NCI-H748 treated with DMSO at 0.1 percent for 48 hours (cell line): ENCODE measurements around the gene ARHGEF28.

Source experiments
- DNase-seq: peaks from one replicate; lab custom pipeline; 2025; lab: John Stamatoyannopoulos, UW

The ARHGEF28 gene

GRCh38 chr5:73853091-73853490, 227.1 kb downstream of the ARHGEF28 start:
- no peak for DNase-seq

- no peak for DNase-seq
These were observed 231.0 kb downstream of the ARHGEF28 start for GRCh38 chr5:73856997-73857396.

DNA sequence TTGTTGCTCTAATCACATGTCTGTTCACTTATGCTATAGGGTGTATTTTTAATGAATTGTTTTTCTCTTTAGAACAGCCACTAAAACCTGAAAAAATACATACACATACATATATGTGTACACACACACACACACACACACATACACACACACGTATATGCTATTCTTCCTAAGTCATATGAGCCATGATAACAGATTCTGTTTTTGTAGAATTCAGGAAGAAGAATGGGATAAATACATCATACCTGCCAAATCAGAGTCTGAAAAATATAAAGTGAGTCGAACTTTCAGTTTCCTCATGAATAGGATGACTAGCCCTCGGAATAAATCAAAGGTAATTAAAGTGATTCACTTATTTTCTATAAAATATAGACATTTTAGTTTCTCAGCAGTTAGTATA, 231.4 kb downstream of the ARHGEF28 start:
- no peak for DNase-seq

DNA sequence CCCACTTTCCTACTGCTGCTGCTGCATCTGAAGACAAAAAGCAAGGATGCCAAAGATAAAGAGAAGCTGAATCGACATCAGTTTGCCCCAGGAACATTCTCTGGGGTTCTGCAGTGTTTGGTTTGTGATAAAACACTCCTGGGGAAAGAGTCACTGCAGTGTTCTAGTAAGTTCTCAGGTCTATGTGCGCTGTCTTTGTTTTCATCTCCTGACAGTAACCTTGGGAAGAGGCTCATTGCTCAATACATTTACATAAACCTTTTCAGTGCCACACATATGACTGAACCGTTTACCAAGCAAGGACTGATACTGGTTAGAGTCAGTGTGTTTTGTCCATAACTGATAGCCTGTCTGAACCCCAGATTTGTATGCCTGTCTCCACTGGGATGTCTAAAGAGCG, 232.1 kb downstream of the ARHGEF28 start:
- DNase-seq, result no peak

DNA sequence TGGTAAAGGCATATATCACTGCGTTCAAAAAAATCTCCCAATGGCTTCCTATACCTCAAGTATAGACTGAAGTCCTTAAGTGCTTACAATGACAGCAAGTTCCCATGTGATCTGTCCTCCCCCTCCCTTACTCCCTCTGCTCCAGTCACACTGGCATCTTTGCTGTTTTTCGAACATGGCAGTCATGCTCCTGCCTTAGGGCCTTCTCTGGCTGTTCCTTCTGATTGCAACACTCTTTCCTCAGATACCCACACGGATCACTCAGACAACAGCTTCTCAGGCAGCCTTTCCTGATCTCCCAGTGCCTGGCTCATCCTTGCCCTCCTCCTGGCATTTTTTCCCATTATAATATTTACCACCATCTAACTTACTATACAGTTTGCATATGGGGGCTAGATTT, 232.8 kb downstream of the ARHGEF28 start:
- DNase-seq, result no peak

DNA sequence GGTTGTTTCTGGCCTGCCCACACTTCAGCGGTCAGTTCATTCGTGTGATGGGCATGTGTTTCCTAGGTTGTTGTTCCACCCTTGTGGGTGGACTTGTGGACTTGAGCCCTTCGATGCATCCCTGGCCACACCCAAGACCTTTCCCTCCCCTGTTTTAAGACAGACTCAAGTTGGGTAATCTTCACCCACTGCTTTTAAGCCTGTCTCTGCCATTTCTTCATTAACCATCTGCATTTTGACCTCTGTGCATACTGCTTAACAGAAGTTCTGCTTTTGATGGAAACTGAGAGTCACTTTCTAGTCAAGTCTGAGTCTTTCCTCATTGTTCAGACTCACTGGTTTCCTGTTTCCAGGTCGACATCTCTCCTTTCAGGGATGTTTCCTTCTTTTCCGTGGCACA, 233.7 kb downstream of the ARHGEF28 start:
- no peak for DNase-seq

DNA sequence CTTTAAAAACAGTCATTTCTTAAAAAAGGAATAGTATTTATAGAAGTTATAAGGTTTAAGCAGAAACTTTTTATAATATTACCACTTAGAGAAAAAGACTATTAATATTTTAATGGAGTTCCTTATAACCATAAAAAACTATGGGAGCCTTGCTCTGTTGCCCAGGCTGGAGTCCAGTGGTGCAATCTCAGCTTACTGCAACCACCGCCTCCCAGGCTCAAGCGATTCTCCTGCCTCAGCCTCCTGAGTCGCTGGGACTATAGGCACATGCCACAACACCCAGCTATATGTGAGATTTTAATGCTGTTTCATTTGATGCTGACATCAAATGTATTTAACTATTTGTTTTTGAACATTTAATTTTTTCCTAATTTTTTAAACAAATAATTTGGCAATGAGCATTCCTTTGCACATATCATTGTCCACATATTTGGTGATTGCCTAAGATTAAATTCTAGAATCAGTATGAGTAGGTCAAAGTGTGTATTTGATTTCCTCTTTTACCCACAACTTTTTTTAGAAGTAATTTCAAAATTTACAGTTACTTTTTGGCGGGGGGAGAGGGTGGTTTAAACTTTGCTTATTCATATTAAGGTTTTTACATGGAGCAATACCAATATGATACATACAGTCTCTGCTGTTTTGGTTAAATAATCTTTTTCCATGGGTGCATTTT, 235.5 kb downstream of the ARHGEF28 start:
- no peak for DNase-seq

GRCh38 chr5:73862796-73863195, 236.8 kb downstream of the ARHGEF28 start:
- no peak for DNase-seq

DNA sequence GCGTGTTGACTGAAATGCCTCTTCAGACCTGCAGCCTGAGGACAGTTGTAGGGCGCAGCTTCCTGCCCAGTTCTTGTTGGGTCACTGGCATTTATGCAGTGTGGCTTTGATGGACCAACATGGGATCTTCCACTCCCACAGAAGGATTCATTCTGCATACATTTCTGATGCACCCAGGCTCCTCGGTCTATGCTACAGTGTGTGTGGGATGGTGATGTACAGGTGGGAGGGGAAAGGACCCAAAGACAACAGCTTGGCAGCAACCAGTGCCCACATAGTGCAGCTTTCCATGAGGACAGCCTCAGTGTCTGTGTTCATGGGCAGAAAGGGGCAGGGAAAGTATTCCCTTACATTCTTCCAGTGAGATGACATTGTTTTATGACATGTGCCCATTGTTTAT, 237.9 kb downstream of the ARHGEF28 start:
- DNase-seq, result no peak

- DNase-seq, result no peak
These were observed 239.3 kb downstream of the ARHGEF28 start for GRCh38 chr5:73865315-73865714.

- no peak for DNase-seq
These were observed 241.6 kb downstream of the ARHGEF28 start for GRCh38 chr5:73867345-73868335.

DNA sequence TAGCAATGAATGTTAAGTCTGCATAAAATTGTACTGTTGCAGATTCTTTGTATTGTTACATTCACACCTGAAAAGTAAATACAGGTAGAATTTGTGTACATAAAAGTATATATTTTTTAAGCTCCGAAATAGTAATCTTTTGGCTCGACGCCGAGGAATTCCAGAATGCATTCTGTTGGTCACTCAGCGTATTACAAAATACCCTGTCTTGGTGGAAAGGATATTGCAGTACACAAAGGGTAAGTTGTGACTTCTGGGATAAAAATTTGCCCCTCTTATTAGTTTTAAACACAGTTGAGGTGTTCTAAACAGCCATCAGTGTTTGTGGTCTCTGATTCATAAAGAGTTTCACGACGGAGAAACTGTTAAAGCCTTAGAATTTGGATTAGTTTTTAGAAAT, 257.6 kb downstream of the ARHGEF28 start:
- no peak for DNase-seq

DNA sequence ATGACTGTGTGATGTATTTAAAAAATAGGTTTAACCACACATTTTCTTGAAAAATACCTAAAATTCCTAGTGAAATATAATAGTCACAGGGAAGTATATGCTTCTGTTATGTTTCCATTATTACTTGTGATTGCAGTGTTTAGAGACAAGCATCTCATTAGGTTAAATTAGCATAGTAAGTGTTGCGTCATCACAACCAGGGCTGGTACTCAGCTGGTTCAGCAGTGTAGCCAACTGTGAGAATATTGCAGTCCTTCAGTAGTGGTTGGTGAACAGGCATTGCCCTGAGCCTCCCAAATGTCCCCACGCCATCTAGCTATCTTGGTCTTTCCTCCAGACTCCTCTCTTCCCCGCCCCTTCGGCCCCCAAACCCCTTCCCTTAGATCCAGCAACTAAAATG, 261.7 kb downstream of the ARHGEF28 start:
- no peak for DNase-seq

- no peak for DNase-seq
These were observed 264.6 kb downstream of the ARHGEF28 start for GRCh38 chr5:73890569-73890968.

- no peak for DNase-seq
These were observed 266.2 kb downstream of the ARHGEF28 start for GRCh38 chr5:73892218-73892617.

- DNase-seq, result no peak
These were observed 266.8 kb downstream of the ARHGEF28 start for GRCh38 chr5:73892806-73893205.

DNA sequence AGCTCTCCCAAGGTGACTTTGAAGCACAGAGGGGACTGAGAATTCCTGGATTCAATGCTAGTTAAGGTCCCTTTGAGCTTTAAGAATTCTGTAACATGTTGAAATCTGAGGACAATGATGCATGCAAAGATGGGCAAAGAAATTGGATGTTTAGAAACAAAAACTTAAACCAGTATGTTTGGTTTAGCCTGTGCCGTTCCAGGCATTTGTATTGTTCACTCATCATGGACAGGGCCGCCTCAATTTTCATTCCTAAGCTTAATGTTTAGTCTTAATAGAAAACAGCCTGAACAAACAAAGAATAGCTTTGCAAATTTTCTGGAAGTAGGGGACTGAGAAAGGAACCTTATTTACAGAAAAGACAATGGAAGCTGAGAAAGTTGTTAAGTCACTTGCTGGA, 267.8 kb downstream of the ARHGEF28 start:
- no peak for DNase-seq

DNA sequence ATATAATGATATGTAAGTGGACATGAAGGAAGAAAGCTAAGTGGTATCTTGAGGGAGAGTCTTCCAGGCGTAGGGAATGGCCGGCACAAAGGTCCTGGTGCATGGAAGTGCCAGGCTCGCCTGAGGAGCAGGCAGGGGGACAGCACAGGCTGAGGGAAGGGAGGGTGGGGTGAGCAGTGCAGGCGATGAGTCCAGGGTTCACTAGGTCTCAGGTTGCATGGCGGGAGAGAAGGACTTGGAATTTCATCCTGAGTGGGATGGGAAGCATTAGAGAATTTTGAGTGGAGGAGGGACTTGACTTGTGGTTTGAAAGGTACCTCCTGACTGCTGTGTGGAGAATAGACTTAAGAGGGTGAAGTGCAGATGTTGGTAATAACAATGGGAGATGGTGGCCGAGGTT, 268.9 kb downstream of the ARHGEF28 start:
- DNase-seq, result no peak

- DNase-seq, result no peak
These were observed 269.5 kb downstream of the ARHGEF28 start for GRCh38 chr5:73895471-73895870.

DNA sequence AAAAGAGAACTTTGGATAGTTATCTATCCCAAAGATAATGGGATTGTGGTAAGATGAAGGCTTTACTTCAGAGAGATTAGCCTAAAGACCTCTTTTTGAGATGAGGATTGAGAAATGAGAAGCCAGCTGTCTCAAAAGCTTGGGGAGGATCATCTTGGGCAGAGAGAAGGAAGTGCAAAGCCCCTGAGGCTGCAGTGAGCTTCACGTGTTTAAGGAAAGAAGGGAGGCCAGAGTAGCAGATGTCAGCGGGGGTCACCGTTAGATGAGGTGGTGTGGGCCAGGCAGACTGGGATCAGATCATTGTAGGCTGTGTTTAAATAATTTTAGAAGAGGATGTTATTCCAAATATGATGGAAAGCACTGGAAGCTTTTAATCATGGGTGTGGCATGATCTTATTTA, 270.1 kb downstream of the ARHGEF28 start:
- DNase-seq, result no peak

DNA sequence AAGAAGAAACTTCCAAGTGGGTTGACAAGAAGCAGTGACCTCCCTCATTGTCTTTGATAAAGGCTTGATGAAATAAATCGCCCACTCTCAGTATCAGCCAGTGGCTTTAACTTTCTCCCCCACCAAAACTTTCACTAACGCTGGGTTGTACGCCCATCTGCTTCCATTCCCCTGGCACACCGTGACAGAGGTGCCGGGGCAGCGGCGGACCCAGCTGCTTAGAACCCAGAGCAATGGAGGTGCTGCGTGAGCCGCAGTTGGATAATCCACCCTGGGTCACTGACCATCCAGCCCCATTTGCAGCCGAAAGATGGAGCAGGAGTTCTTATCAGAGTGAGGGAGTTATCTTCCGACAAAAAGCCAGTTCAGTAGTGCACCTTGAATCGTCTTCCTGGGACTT, 270.7 kb downstream of the ARHGEF28 start:
- DNase-seq, result no peak

DNA sequence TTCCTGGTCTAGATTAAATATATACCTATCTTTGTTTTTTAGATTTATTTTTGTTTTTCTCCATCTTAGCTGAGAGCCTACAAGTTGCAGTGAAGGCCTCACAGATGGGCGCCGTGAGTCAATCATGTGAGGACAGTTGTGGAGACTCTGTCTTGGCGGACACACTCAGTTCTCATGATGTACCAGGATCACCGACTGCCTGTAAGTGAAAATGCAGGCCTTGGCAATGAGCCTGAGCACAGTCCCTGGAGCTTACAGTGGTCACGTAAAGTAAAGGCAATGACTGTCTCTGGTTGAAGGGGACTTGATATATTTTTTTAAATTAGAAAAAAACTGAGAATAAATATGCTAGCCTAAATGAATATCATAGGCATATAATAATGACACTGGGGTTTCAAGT, 271.9 kb downstream of the ARHGEF28 start:
- DNase-seq, result no peak

GRCh38 chr5:73899055-73899454, 273.1 kb downstream of the ARHGEF28 start:
- DNase-seq, result no peak
